OCI-LY7 (cell line): ENCODE results near the gene RELN. TPM values are rescaled to one million over a fixed set of nuclear protein-coding genes. Genes with fewer than 3 reads are reported as not detected.

Experiments
- BruUV-seq: library from RNA; stranded (reverse); fragments of 400-500 nt; replicated peaks from 2 replicates; lab custom pipeline; 2021; lab: Mats Ljungman, UMichigan
- CTCF ChIA-PET: fragments of 300-600 bp; sonication (Branson Sonifier 250); formaldehyde crosslinking; loops from one replicate; lab custom pipeline; 2022; ENCODE audit warnings: antibody characterized with exemption; ENCODE audit not compliant: unreplicated experiment; lab: Charles Lee
- POLR2A ChIA-PET: fragments of 300-600 bp; sonication (Branson Sonifier 250); formaldehyde crosslinking; loops from one replicate; lab custom pipeline; 2022; ENCODE audit warnings: antibody characterized with exemption; lab: Charles Lee
- DNase-seq: peaks from one replicate; pipeline ENCODE4 v3.0.0-alpha.2; 2015; ENCODE audit warnings: low spot score
- H2AFZ ChIP-seq: fragments of 200-600 bp; sonication (generic), shearing (Covaris generic); 2 replicates; pipeline ENCODE4 v1.6.1; 2014; ENCODE audit warnings: mild to moderate bottlenecking, antibody characterized with exemption, low read length, moderate library complexity
- H3K27ac ChIP-seq: fragments of 200-600 bp; sonication (generic); 2 replicates; pipeline ENCODE4 v1.5.1; 2014; ENCODE audit warnings: mixed run types, low read depth, mild to moderate bottlenecking, moderate library complexity, low read length, inconsistent platforms; ENCODE audit not compliant: poor library complexity, severe bottlenecking
- H3K36me3 ChIP-seq: fragments of 200-600 bp; sonication (generic); 2 replicates; pipeline ENCODE4 v1.6.1; 2014; ENCODE audit warnings: mild to moderate bottlenecking, antibody characterized with exemption, low read length, moderate library complexity, mixed read lengths; ENCODE audit not compliant: insufficient read depth
- H3K4me1 ChIP-seq: fragments of 200-600 bp; sonication (generic); 2 replicates; pipeline ENCODE4 v1.5.1; 2014; ENCODE audit warnings: mild to moderate bottlenecking, low read length; ENCODE audit not compliant: insufficient read depth, poor library complexity, severe bottlenecking
- H3K4me2 ChIP-seq: fragments of 200-600 bp; sonication (generic); 2 replicates; pipeline ENCODE4 v1.6.1; 2014; ENCODE audit warnings: mild to moderate bottlenecking, low read length
- H3K4me3 ChIP-seq: fragments of 200-600 bp; sonication (generic); 2 replicates; pipeline ENCODE4 v1.5.1; 2014; ENCODE audit warnings: mild to moderate bottlenecking, low read depth, low read length; ENCODE audit not compliant: poor library complexity, severe bottlenecking
- H3K79me2 ChIP-seq: fragments of 200-600 bp; sonication (generic); 2 replicates; pipeline ENCODE4 v1.6.1; 2016; ENCODE audit warnings: low read depth, mild to moderate bottlenecking, low read length, moderate library complexity, mixed read lengths; ENCODE audit not compliant: insufficient read depth
- H3K9me2 ChIP-seq: fragments of 200-600 bp; sonication (generic); 2 replicates; pipeline ENCODE4 v1.6.1; 2016; ENCODE audit warnings: mild to moderate bottlenecking, low read length, mixed read lengths; ENCODE audit not compliant: insufficient read depth
- H3K9me3 ChIP-seq: fragments of 200-600 bp; sonication (generic); 2 replicates; pipeline ENCODE4 v1.6.1; 2014; ENCODE audit warnings: mild to moderate bottlenecking, mixed run types, low read length, mixed read lengths
- H4K20me1 ChIP-seq: fragments of 200-600 bp; sonication (generic); 2 replicates; pipeline ENCODE4 v1.6.1; 2014; ENCODE audit warnings: mild to moderate bottlenecking, antibody characterized with exemption, low read length, moderate library complexity, mixed read lengths; ENCODE audit not compliant: insufficient read depth
- EZH2phosphoT487 ChIP-seq: fragments of 200-600 bp; sonication (generic); IDR thresholded peaks from 2 replicates; pipeline ENCODE4 v1.6.1; 2018; ENCODE audit warnings: low read depth, borderline replicate concordance, mild to moderate bottlenecking, mixed run types, antibody characterized with exemption, low read length, moderate library complexity, mixed read lengths
- intact Hi-C: fragments of 100-400 bp; cut with micrococcal nuclease; formaldehyde crosslinking; loops from one replicate; pipeline ENCODE4 v1.10.0; 2022; ENCODE audit not compliant: unreplicated experiment
- total RNA-seq, 2 experiments: library from RNA; depleted of rRNA in 1 of 2; stranded (reverse); fragments of >200 nt in 1 of 2; shearing (Covaris generic) in 1 of 2; gene quantifications; 2 replicates each; pipeline ENCODE4 v1.2.3, GENCODE V29; 2014 to 2022
- TF ChIP-seq, protein P1 (sequence below): fragments of 200-600 bp; sonication (generic); conservative IDR thresholded peaks from 2 replicates; pipeline ENCODE4 v1.5.1; 2014; ENCODE audit warnings: mild to moderate bottlenecking, antibody characterized with exemption, low read length, moderate library complexity, mixed read lengths

RELN gene
- total RNA-seq, 2 experiments from 2014 or later, result not detected

- intact Hi-C loops, result no loop called here
Measured at GRCh38 chr7:103630318-103630717, 359.1 kb downstream of the RELN start.

GRCh38 chr7:103628742-103629141 is 360.7 kb downstream of the RELN start:
- Histone ChIP-seq H3K27ac (no peak overlapping the region), H3K79me2 (no peaks in the 10 kb centered on the region), H3K9me3 (no peaks in the 10 kb centered on the region), H2AFZ (no peak overlapping the region), H3K4me3 (no peak overlapping the region), H3K36me3 (no peaks in the 10 kb centered on the region), H3K4me1 (no peaks in the 10 kb centered on the region), H3K9me2 (no peaks in the 10 kb centered on the region), H4K20me1 (no peaks in the 10 kb centered on the region), H3K4me2 (no peak overlapping the region)
- TF ChIP-seq, protein P1, sequence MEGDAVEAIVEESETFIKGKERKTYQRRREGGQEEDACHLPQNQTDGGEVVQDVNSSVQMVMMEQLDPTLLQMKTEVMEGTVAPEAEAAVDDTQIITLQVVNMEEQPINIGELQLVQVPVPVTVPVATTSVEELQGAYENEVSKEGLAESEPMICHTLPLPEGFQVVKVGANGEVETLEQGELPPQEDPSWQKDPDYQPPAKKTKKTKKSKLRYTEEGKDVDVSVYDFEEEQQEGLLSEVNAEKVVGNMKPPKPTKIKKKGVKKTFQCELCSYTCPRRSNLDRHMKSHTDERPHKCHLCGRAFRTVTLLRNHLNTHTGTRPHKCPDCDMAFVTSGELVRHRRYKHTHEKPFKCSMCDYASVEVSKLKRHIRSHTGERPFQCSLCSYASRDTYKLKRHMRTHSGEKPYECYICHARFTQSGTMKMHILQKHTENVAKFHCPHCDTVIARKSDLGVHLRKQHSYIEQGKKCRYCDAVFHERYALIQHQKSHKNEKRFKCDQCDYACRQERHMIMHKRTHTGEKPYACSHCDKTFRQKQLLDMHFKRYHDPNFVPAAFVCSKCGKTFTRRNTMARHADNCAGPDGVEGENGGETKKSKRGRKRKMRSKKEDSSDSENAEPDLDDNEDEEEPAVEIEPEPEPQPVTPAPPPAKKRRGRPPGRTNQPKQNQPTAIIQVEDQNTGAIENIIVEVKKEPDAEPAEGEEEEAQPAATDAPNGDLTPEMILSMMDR, result no peak
- TF ChIP-seq EZH2phosphoT487, result no peak
- no TSS peak for BruUV-seq
- intact Hi-C loops, result no loop called here
- ChIA-PET POLR2A (no interaction called here), CTCF (no interaction called here)
- no peak for DNase-seq

More at GRCh38 chr7:103630318-103630717, 359.1 kb downstream of the RELN start:
- no peaks in the 10 kb centered on the region for H3K36me3 ChIP-seq
- no peak overlapping the region for H3K27ac ChIP-seq
- H3K79me2 ChIP-seq, result no peaks in the 10 kb centered on the region
- ChIA-PET CTCF (no interaction called here), POLR2A (interaction anchor here (0.7 kb wide), 1 partner anchor 55 kb away, joined by 5 read pairs; no protein-coding TSS in a partner anchor)
- no peak overlapping the region for H2AFZ ChIP-seq
- H3K9me3 ChIP-seq, result no peaks in the 10 kb centered on the region
- DNase-seq, result no peak
- no TSS peak for BruUV-seq
- H3K4me3 ChIP-seq, result no peak overlapping the region
- no peaks in the 10 kb centered on the region for H3K4me1 ChIP-seq
- TF ChIP-seq, protein P1, result no peak
- no peak for TF ChIP-seq EZH2phosphoT487
- H4K20me1 ChIP-seq, result no peaks in the 10 kb centered on the region
- H3K9me2 ChIP-seq, result no peaks in the 10 kb centered on the region
- H3K4me2 ChIP-seq, result no peak overlapping the region

- intact Hi-C loops, result no loop called here
- no peak overlapping the region for H3K4me3 ChIP-seq
Measured at GRCh38 chr7:103626776-103627175, 362.7 kb downstream of the RELN start.

More at GRCh38 chr7:103626776-103627175, 362.7 kb downstream of the RELN start:
- no peaks in the 10 kb centered on the region for H3K79me2 ChIP-seq
- H3K9me3 ChIP-seq, result no peaks in the 10 kb centered on the region
- H3K4me1 ChIP-seq, result no peaks in the 10 kb centered on the region
- TF ChIP-seq, protein P1, result no peak
- no peak for TF ChIP-seq EZH2phosphoT487
- DNase-seq, result no peak
- no peaks in the 10 kb centered on the region for H4K20me1 ChIP-seq
- no peaks in the 10 kb centered on the region for H3K9me2 ChIP-seq
- ChIA-PET CTCF (no interaction called here), POLR2A (no interaction called here)
- H3K27ac ChIP-seq, result no peak overlapping the region
- H3K36me3 ChIP-seq, result no peaks in the 10 kb centered on the region
- no peak overlapping the region for H3K4me2 ChIP-seq
- no peak overlapping the region for H2AFZ ChIP-seq
- no TSS peak for BruUV-seq
